GM23248 (cell line): ENCODE results near the gene ALPK1.

Experiments
- EZH2 ChIP-seq: fragments of 200-600 bp; sonication (generic); IDR thresholded peaks from 2 replicates; pipeline ENCODE4 v1.6.1; 2018; ENCODE audit warnings: antibody characterized with exemption, mild to moderate bottlenecking; ENCODE audit not compliant: insufficient read depth, poor library complexity, severe bottlenecking
- EZH2phosphoT487 ChIP-seq: fragments of 200-600 bp; sonication (generic); IDR thresholded peaks from 2 replicates; pipeline ENCODE4 v1.6.1; 2018; ENCODE audit warnings: antibody characterized with exemption, moderate library complexity, mild to moderate bottlenecking, low read depth; ENCODE audit not compliant: insufficient read depth

- TF ChIP-seq EZH2 = no peak
- TF ChIP-seq EZH2phosphoT487 = no peak
Observed at GRCh38 chr4:112332398-112332797, 35.2 kb downstream of the ALPK1 start.
